Psoas muscle (tissue), 8 donors: ENCODE data around the gene VMAC. TPM values are rescaled to one million over a fixed set of nuclear protein-coding genes. Genes with fewer than 3 reads are reported as not detected.

ENCODE experiments used
- ATAC-seq, 4 donors: fragments of 200-7000 bp; cut with Tn5 transposase; one replicate each; pipeline ENCODE4 v1.9.1; 2020; ENCODE audit warnings: moderate library complexity in 3 of 4, mild to moderate bottlenecking in 2 of 4
- DNase-seq, 2 donors: peaks; one replicate each; pipeline ENCODE4 v3.0.0-alpha.2; 2020
- H3K27ac ChIP-seq: fragments of 200-600 bp; one replicate; pipeline ENCODE4 v1.8.0; 2022
- H3K27me3 ChIP-seq, 3 donors: fragments of 200-600 bp in 1 of 3; one replicate each; pipeline versions ENCODE4 v1.6.1 to v1.8.0; 2013 to 2022; ENCODE audit warnings: low read length in 2 of 3, mild to moderate bottlenecking in 2 of 3, moderate library complexity in 1 of 3; ENCODE audit not compliant: insufficient read depth in 3 of 3
- H3K36me3 ChIP-seq, 2 donors: fragments of 200-600 bp in 1 of 2; one replicate each; pipeline versions ENCODE4 v1.6.1 to v1.8.0; 2013 to 2022; ENCODE audit warnings: low read depth in 1 of 2, mild to moderate bottlenecking in 1 of 2, moderate library complexity in 1 of 2; ENCODE audit not compliant: insufficient read depth in 1 of 2
- H3K4me1 ChIP-seq: fragments of 200-600 bp; one replicate; pipeline ENCODE4 v1.8.0; 2022
- H3K4me3 ChIP-seq: fragments of 200-600 bp; one replicate; pipeline ENCODE4 v1.8.0; 2022; ENCODE audit warnings: mild to moderate bottlenecking
- H3K9me3 ChIP-seq: fragments of 200-600 bp; one replicate; pipeline ENCODE4 v1.8.0; 2022
- CTCF ChIP-seq: fragments of 200-600 bp; IDR thresholded peaks from one replicate; pipeline ENCODE4 v1.8.0; 2022; ENCODE audit warnings: antibody characterized with exemption
- WGBS, 3 donors: extraction: QIAGEN DNeasy Blood & Tissue Kit; methylation state at CpG; one replicate each; pipeline versions ENCODE4 v1.1.6 to v1.1.7; 2013; 5-methylcytosine and 5-hydroxymethylcytosine counted together
- intact Hi-C, 2 donors: fragments of 100-400 bp; cut with DNase I; formaldehyde crosslinking; loops; one replicate each; pipeline versions ENCODE4 v1.11.0 to v1.14.2; 2022
- polyA plus RNA-seq, 3 donors: library from polyadenylated mRNA; stranded (reverse); fragments of 200-250 nt; gene quantifications; one replicate each; pipeline ENCODE4 v1.2.3, GENCODE V29; 2013
- total RNA-seq, 4 donors: library from RNA; stranded (reverse); fragmentation: NEBNext Ultra II Directional in 2 of 4; extraction: Animal tissue kit (Norgen Biotek cat#: 25700) in 2 of 4; gene quantifications; one replicate each; pipeline versions ENCODE4 v1.2.1 to v1.2.4, GENCODE V29; 2021 to 2023
- donor health status: healthy with polysubstance abuse.
- donor health status: DM: no; HTN: no; CAD: no; lungs with moderate emphysema.
- donor health status: Bipolar disorder and iron deficiency.
- donor health status: healthy.
- donor health status: DM: yes; HTN: yes; CAD: no.
- donor health status: DM: no; HTN: no; CAD: no.
- donor health status: DM: no; HTN: no; CAD: no.
- donor health status: DM: yes; HTN: yes; CAD: no.

The VMAC gene
- total and polyA plus RNA-seq, 7 donors, result 0.73 to 3.0 (median 0.89) TPM

- WGBS, 3 donors, result 45 to 56% (median 54%) methylated on average over 6 of the region's 6 CpGs
- Histone ChIP-seq H3K36me3 (peaks cover 0 to 4% of the 10 kb centered on the region in 2 donors), H3K27ac (peak overlapping the region; percentile 64), H3K27me3 (no peaks in the 10 kb centered on the region), H3K4me1 (peaks cover 61% of the 10 kb centered on the region), H3K9me3 (no peaks in the 10 kb centered on the region), H3K4me3 (peak overlapping the region; percentile 8)
- DNase-seq (no peak), ATAC-seq (peak; percentile 49 to 68 (median 64))
- intact Hi-C loops, result no loop called here
- no peak for TF ChIP-seq CTCF
Observed at GRCh38 chr19:5954293-5954692, 49.6 kb downstream of the VMAC start.

- H3K9me3 ChIP-seq, result no peaks in the 10 kb centered on the region
- H3K27ac ChIP-seq, result peak overlapping the region; percentile 64
- no peaks in the 10 kb centered on the region for H3K27me3 ChIP-seq
- TF ChIP-seq CTCF, result no peak
- intact Hi-C loops, result no loop called here
- H3K36me3 ChIP-seq, result peaks cover 0 to 4% of the 10 kb centered on the region in 2 donors
- peaks cover 63% of the 10 kb centered on the region for H3K4me1 ChIP-seq
- DNase-seq, result no peak
- ATAC-seq, result no peak
- WGBS, 3 donors, result 58 to 85% (median 61%) methylated on average over 3 of the region's 3 CpGs
- H3K4me3 ChIP-seq, result no peak overlapping the region
Observed at GRCh38 chr19:5955636-5955935, 50.9 kb downstream of the VMAC start.

- no peak for TF ChIP-seq CTCF
- intact Hi-C loops, result no loop called here
- DNase-seq (no peak), ATAC-seq (no peak)
- Histone ChIP-seq H3K36me3 (peaks cover 0 to 4% of the 10 kb centered on the region in 2 donors), H3K27ac (no peak overlapping the region), H3K4me3 (no peak overlapping the region), H3K4me1 (peaks cover 61% of the 10 kb centered on the region), H3K27me3 (no peaks in the 10 kb centered on the region), H3K9me3 (no peaks in the 10 kb centered on the region)
- WGBS, 3 donors, result 73 to 76% (median 75%) methylated on average over 3 of the region's 3 CpGs
Observed at GRCh38 chr19:5956323-5956722, 51.7 kb downstream of the VMAC start.

- H3K4me1 ChIP-seq, result peaks cover 60% of the 10 kb centered on the region
- no peak for TF ChIP-seq CTCF
- H3K9me3 ChIP-seq, result no peaks in the 10 kb centered on the region
- intact Hi-C loops, result no loop called here
- DNase-seq, result no peak
- ATAC-seq, result no peak
- WGBS, 3 donors, result 89 to 90% (median 89%) methylated on average over 12 of the region's 12 CpGs
- no peak overlapping the region for H3K27ac ChIP-seq
- peaks cover 0 to 4% of the 10 kb centered on the region in 2 donors for H3K36me3 ChIP-seq
- H3K4me3 ChIP-seq, result no peak overlapping the region
- H3K27me3 ChIP-seq, result no peaks in the 10 kb centered on the region
Observed at GRCh38 chr19:5956728-5957127, 52.1 kb downstream of the VMAC start.

GRCh38 chr19:5957170-5957569, 52.5 kb downstream of the VMAC start:
- 80 to 87% (median 82%) methylated on average over 10 of the region's 10 CpGs for WGBS, 3 donors
- Histone ChIP-seq H3K27me3 (no peaks in the 10 kb centered on the region), H3K4me3 (no peak overlapping the region), H3K4me1 (peaks cover 60% of the 10 kb centered on the region), H3K27ac (no peak overlapping the region), H3K36me3 (peaks cover 0 to 4% of the 10 kb centered on the region in 2 donors), H3K9me3 (no peaks in the 10 kb centered on the region)
- no peak for ATAC-seq
- intact Hi-C loops, result no loop called here
- DNase-seq, result no peak
- no peak for TF ChIP-seq CTCF
